ENCODE results near the gene ACTR3C.
"Not testable (repeated sequence)": the region's sequence is repeated elsewhere in the genome, so short reads cannot be mapped to it uniquely, and the experiment has no call there.

GRCh38 chr7:150302908-150303310 is 20.4 kb downstream of the ACTR3C start:
- TF ChIP-seq CTCF (CRISPR knock-in tag; IDR thresholded peaks at IDR 0.05), result not testable (repeated sequence)
- TF ChIP-seq, protein P1, sequence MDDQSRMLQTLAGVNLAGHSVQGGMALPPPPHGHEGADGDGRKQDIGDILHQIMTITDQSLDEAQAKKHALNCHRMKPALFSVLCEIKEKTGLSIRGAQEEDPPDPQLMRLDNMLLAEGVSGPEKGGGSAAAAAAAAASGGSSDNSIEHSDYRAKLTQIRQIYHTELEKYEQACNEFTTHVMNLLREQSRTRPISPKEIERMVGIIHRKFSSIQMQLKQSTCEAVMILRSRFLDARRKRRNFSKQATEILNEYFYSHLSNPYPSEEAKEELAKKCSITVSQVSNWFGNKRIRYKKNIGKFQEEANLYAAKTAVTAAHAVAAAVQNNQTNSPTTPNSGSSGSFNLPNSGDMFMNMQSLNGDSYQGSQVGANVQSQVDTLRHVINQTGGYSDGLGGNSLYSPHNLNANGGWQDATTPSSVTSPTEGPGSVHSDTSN (CRISPR knock-in tag; IDR thresholded peaks at IDR 0.05; ENCODE audit: borderline replicate concordance), result not testable (repeated sequence)
- TF ChIP-seq, protein P2, sequence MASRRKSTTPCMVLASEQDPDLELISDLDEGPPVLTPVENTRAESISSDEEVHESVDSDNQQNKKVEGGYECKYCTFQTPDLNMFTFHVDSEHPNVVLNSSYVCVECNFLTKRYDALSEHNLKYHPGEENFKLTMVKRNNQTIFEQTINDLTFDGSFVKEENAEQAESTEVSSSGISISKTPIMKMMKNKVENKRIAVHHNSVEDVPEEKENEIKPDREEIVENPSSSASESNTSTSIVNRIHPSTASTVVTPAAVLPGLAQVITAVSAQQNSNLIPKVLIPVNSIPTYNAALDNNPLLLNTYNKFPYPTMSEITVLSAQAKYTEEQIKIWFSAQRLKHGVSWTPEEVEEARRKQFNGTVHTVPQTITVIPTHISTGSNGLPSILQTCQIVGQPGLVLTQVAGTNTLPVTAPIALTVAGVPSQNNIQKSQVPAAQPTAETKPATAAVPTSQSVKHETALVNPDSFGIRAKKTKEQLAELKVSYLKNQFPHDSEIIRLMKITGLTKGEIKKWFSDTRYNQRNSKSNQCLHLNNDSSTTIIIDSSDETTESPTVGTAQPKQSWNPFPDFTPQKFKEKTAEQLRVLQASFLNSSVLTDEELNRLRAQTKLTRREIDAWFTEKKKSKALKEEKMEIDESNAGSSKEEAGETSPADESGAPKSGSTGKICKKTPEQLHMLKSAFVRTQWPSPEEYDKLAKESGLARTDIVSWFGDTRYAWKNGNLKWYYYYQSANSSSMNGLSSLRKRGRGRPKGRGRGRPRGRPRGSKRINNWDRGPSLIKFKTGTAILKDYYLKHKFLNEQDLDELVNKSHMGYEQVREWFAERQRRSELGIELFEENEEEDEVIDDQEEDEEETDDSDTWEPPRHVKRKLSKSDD (CRISPR knock-in tag; IDR thresholded peaks at IDR 0.05; ENCODE audit: low read depth), result not testable (repeated sequence)

Data from HepG2 (cell line).